D341Med (cell line): ENCODE results near the gene PHLDA3.
A peak's percentile ranks its signal among the peaks of the same experiment; 100 is the strongest.

Experiments
- DNase-seq: peaks from one replicate; pipeline ENCODE4 v3.0.0; 2012; ENCODE audit warnings: low spot score

The PHLDA3 gene

GRCh38 chr1:201461645-201462441, 7.1 kb downstream of the PHLDA3 start:
- no peak for DNase-seq

GRCh38 chr1:201460814-201461644, 8.0 kb downstream of the PHLDA3 start:
- no peak for DNase-seq

- no peak for DNase-seq
These were observed 9.2 kb downstream of the PHLDA3 start for GRCh38 chr1:201459775-201460174.

- no peak for DNase-seq
These were observed 9.9 kb downstream of the PHLDA3 start for GRCh38 chr1:201459052-201459451.

- DNase-seq = no peak
These were observed 11.5 kb downstream of the PHLDA3 start for GRCh38 chr1:201457508-201457960.

- DNase-seq = no peak
These were observed 12.3 kb downstream of the PHLDA3 start for GRCh38 chr1:201456499-201457309.

- no peak for DNase-seq
These were observed 13.9 kb downstream of the PHLDA3 start for GRCh38 chr1:201455098-201455497.

- no peak for DNase-seq
These were observed 14.4 kb downstream of the PHLDA3 start for GRCh38 chr1:201454608-201455007.

GRCh38 chr1:201452866-201453265, 16.1 kb downstream of the PHLDA3 start:
- DNase-seq = peak; percentile 17

GRCh38 chr1:201450721-201451291, 18.2 kb downstream of the PHLDA3 start:
- DNase-seq = peak; percentile 39

GRCh38 chr1:201448990-201449389, 20.0 kb downstream of the PHLDA3 start:
- DNase-seq = peak; percentile 31

- DNase-seq = peak; percentile 92
These were observed 20.8 kb downstream of the PHLDA3 start for GRCh38 chr1:201447903-201448871.

GRCh38 chr1:201445310-201445709, 23.7 kb downstream of the PHLDA3 start:
- DNase-seq = no peak

- peak; percentile 20 for DNase-seq
These were observed 24.2 kb downstream of the PHLDA3 start for GRCh38 chr1:201444792-201445191.

GRCh38 chr1:201443747-201444146, 25.2 kb downstream of the PHLDA3 start:
- DNase-seq = peak; percentile 22

- no peak for DNase-seq
These were observed 32.0 kb downstream of the PHLDA3 start for GRCh38 chr1:201436969-201437368.

- peak; percentile 42 for DNase-seq
These were observed 32.6 kb downstream of the PHLDA3 start for GRCh38 chr1:201436393-201436792.

- DNase-seq = no peak
These were observed 34.7 kb downstream of the PHLDA3 start for GRCh38 chr1:201434266-201434665.

GRCh38 chr1:201433609-201434008, 35.4 kb downstream of the PHLDA3 start:
- DNase-seq = no peak

GRCh38 chr1:201430776-201431175, 38.2 kb downstream of the PHLDA3 start:
- DNase-seq = no peak
